HG03064 (cell line): ENCODE results near the gene PLD6.
"Not testable (repeated sequence)": the region's sequence is repeated elsewhere in the genome, so short reads cannot be mapped to it uniquely, and the experiment has no call there.

ENCODE experiments used
- ATAC-seq: cut with Tn5 transposase; IDR thresholded peaks from one replicate; pipeline ENCODE4 v1.9.1; 2021; ENCODE audit warnings: low read depth; ENCODE audit not compliant: unreplicated experiment

Gene PLD6, protein sequence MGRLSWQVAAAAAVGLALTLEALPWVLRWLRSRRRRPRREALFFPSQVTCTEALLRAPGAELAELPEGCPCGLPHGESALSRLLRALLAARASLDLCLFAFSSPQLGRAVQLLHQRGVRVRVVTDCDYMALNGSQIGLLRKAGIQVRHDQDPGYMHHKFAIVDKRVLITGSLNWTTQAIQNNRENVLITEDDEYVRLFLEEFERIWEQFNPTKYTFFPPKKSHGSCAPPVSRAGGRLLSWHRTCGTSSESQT

DNA sequence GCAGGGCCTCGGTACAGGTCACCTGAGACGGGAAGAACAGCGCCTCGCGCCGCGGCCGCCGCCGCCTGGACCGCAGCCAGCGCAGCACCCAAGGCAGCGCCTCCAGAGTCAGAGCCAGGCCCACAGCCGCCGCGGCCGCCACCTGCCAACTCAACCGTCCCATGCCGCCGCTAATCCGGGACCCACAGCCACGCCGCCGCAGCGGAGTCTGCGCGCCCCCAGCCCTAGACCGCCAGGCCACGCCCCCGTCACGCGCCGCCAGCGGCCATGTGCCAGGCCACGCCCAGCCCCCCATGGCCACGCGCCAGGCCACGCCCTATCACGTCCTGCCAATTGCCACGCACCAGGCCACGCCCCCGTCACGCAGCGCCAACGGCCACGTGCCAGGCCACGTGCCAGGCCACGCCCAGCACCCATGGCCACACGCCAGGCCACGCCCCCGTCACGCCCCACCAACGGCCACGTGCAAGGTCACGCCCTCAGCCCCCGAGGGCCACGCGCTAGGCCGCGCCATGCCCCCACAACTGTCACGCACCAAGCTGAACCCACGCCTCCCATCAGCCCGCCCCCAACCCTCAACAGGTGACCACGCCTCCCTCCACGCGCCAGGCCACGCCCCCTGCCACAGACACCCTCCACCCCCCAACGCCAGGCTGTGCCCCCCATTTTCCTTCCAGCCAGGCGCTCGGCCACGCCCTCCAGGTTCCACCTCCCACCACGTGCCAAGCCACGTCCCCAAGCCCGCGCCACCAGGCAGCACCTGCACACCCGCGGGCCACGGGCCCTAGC, at the start of gene PLD6:
Gene PLD6, minus strand, starts transcription at position 210 of the 789 bp plus-strand sequence. Its CDS starts 47 bp downstream, at position 163.
- ATAC-seq, result no peak

DNA sequence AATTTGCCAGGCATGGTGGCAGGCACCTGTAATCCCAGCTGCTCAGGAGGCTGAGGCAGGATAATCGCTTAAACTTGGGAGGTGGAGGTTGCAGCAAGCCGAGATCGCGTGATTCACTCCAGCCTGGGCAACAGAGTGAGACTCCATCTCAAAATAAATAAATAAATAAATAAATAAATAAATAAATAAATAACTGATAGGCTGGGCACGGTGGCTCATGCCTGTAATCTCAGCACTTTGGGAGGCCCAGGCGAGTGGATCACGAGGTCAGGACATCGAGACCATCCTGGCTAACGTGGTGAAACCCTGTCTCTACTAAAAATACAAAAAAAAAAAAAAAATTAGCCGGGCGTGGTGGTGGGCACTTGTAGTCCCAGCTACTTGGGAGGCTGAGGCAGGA, 49.6 kb upstream of the PLD6 start:
- ATAC-seq, result not testable (repeated sequence)

DNA sequence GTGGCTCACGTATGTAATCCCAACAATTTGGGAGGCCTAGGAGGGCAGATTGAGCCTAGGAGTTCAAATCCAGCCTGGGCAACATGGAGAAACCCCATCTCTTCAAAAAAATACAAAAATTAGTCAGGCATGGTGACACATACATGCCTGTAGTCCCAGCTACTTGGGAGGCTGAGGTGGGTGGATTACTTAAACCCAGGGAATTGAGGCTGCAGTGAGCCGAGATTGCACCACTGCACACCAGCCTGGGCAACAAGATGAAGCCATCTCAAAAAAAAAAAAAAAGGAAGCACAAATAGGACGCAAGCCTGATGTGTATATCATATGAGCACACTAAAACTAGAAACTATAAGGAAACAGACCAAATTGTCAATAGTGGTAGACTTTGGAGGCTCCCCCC, 47.9 kb upstream of the PLD6 start:
- no peak for ATAC-seq

DNA sequence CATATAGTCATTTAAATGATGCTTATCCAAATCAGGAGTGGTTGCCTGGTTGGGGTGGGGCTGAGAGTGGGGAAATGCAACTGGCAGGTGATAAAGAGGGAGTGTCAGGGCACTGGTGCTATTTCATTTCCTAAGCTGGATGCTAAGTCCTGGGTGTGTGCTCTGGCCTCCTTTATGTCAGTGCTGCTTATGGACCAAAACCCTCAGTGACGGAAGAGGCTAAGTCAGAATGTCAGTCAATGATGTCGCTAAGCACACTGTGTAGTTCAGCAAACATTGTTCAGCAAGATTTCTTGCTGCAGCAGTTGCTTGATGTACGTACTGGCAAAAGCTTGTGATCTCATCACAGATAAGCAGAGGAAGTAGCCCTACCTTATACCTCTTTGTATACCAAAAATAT, 47.3 kb upstream of the PLD6 start:
- no peak for ATAC-seq

DNA sequence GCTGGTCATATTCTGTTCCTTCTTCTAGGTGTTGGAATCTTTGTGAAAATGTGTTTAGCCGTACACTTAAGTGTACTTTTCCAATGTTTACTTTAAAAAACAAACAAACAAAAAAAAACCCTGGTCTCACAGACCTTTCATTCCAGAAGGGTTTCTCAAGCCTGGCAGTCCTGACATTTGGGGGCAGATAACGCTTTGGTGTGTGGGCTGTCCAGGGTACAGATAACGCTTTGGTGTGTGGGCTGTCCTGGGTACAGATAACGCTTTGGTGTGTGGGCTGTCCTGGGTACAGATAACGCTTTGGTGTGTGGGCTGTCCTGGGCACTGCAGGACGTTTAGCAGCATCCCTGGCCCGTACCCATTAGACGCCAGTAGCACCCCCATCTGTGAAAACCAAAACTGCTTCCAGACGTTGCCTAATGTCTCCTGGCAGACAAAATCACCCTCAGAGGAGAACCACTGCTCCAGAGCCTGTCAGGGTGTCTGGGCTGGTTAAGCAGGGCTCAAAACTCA, 46.1 kb upstream of the PLD6 start:
- no peak for ATAC-seq

DNA sequence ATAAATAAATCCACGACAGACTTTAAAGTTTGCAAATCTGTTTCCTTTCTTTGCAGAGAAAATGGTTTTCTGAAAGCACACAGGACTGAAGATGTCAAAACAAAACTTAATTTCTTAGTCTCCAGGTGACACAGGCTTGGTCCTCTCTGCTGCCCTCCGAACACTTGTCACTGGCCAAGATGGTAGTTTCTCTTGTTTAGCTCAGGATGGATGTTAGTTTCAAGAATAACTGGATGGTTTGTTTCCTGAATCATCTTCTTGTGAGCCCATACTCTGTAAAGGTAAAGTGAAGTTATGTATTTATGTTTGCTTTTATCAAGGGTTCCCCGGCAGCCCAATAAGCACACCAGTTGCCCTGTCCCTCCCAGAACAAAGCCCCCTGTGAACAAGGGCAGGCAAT, 40.7 kb upstream of the PLD6 start:
- no peak for ATAC-seq

DNA sequence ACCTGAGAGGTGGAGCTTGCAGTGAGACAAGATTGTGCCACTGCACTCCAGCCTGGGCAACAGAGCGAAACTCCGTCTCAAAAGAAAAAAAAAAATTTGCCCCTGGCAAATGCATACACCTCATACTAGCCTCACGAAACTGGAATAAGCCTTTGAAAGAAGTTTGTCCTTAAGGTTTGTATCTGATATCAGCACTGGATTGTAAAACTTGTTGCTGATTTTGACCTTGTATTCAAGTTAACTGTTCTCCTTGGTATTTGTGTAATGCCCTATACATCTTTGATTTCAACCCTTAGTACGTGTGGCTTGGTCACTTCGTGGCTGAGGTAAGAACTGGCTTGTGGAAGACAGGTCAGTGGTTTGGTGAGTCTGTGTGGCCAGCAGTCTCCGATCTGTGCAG, 37.0 kb upstream of the PLD6 start:
- no peak for ATAC-seq

DNA sequence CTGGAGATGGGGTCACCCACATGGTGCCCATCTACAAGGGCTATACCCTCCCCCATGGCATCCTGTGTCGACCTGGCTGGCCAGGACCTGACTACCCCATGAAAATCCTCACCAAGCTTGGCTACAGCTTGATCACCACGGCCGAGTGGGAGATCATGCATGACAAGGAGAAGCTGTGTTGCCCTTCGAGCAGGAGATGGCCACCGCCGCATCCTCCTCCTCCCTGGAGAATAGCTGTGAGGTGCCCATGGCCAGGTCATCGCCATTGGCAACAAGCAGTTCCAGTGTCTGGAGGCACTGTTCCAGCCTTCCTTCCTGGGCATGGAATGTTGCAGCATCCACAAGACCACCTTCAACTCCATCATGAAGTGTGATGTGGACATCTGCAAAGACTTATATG, 36.1 kb upstream of the PLD6 start:
- ATAC-seq, result no peak

DNA sequence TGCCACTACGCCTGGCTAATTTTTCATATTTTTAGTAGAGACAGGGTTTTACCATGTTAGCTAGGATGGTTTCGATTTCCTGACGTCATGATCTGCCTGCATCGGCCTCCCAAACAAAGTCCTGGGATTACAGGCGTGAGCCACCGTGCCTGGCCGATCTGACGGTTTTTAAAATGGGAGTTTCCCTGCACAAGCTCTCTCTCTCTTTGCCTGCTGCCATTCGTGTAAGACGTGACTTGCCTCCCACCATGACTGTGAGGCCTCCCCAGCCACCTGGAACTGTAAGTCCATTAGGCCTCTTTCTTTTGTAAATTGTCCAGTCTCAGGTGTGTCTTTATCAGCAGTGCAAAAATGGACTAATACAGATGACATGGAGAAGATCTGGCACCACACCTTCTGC, 35.5 kb upstream of the PLD6 start:
- ATAC-seq, result no peak

DNA sequence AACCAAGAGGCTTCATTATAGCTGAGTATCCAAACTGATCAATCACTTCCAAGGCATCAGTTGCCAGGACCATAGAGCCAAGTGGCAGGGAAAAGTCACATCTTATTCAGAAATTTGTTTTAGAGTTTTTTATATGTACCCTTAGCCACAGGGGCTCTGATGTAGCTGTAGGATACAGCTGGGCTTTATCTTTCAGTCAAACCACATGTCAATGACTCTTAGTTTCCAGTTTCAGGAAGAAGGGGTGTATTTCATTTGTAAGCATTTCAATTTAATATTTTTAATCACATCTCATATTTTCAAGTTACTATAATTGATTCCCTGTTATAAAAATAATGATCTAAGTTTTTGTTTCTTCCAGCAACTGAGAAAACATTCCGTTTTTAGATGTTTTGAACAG, 33.7 kb upstream of the PLD6 start:
- ATAC-seq, result no peak

DNA sequence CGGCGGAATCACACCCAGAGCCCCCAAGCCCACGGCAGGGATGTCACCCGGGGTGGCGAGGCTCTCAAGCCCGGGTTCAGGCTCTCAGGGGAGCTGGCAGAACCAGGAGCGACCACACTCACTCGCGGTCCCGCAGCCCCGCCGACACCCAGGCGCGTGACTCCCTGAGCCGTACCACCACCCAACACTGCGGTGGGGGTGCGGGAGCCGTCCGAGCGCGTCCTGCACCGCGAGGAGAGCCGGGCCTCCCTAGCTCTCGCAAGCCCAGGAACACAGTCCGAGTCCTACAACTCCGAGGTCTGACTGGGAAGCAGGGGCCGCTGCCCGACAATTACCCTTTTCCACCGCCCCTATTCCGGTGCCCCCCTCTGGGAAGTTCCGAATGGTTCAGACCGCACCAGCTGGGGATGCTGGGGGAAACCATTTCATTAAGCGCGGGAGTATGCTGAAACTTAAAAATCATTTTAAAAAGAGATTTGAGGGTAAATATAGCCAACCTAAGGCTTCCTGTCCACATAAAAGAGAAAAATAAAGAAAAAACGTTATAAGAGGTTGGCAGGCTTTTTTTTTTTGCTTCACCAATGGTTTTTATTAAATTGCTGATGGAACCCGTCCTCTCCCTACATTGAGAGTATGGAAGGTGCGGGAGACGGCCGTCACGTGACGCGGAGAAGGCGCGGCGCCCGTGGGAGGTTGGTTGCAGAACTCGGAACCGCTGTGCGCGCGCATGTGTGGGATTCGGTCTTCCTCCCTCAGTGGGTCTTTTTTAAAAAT, 31.1 kb upstream of the PLD6 start, which contains the start of gene FLCN:
Gene FLCN, minus strand, starts transcription at position 143 of the 774 bp plus-strand sequence. CDS start 9,031 bp downstream, outside the sequence.
- peak; percentile 69 for ATAC-seq

DNA sequence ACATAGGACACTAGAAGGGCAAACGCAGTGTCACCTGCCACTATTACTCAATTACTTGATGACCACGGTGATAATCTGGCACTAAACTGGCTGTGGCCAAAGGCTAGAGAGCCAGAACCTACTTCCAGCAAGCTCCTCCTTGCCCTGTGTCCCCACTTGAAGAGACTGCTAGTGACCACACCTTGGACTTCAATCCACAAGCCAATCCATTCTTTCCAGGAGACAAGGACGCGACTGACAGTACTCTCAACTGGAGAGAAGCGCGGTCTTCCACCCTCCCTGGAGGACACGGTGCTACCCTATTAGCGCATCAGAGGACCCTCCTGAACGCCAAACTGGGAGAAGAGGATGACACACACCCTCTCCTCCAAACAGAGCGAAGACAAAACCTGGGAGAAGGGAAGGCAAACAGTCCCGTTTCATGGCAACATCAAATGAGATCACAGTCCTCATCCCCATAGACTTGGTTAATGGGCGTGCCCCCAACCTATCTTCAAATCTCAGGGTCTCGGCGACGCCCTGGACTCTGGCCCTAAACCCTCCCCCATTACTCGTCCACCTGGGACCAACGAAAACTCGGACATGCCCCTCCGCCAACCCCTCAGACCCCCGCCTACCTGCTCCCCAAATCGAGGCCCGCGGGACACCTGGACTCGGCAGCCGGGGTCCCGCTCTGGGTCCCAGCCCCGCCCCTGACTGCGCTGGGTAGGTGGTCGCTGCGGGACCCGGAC, 30.3 kb upstream of the PLD6 start:
- ATAC-seq, result no peak

DNA sequence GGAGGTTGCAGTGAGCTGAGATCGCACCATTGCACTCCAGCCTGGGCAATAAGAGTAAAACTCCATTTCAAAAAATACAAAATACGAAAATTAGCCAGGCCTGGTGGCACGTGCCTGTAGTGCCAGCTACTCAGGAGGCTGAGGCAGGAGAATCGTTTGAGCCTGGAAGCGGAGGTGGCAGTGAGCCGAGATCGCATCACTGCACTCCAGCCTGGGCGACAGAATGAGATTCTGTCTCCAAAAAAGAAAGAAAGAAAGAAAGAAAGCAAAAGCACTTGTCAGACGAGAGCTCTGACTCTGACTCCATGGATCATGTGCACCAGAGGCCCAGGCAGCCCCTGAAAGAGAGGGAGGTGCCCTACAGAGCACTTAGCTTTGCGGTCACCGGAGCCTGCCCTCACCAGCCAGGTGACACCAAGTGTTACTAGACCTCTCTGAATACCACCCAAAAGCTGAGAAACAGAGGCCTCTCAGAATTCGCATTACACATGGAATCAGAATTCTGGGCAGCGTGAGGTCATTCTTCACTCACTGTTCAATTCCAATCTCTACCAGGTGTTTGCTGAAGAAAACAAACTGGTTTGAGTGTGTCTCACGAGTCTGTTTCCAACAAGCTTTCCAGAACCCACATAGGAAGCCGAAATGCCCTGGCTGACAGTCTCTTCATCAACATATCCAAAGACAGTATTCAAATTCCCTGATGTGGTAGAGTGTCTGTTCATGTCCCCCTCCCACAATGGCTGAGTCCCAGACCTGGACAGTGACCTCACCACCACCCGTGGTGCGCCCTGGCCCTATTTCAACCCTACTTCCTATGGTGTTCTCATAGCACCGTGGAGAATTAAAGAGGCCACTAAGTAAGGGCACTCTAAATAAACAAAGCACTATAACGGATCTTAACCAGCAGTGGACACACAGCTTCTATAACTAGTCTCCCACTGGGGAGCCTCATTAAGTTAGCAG, 29.4 kb upstream of the PLD6 start:
- no peak for ATAC-seq

DNA sequence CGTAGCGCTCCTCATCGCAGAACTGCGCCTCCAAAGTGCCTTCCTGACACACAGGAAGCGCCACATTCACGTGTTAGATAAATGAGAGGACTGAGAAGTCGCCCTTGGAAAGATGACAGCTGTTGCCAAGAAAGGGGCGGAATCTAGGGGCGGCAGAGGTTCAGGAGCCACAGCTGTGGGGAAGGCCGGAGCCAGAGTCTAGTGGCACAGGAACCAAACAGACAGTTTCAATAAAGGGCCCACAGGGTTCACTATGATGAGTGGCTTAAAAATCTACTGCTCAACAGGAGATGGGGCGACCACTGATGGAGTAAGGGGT, 26.1 kb upstream of the PLD6 start:
- ATAC-seq, result no peak

DNA sequence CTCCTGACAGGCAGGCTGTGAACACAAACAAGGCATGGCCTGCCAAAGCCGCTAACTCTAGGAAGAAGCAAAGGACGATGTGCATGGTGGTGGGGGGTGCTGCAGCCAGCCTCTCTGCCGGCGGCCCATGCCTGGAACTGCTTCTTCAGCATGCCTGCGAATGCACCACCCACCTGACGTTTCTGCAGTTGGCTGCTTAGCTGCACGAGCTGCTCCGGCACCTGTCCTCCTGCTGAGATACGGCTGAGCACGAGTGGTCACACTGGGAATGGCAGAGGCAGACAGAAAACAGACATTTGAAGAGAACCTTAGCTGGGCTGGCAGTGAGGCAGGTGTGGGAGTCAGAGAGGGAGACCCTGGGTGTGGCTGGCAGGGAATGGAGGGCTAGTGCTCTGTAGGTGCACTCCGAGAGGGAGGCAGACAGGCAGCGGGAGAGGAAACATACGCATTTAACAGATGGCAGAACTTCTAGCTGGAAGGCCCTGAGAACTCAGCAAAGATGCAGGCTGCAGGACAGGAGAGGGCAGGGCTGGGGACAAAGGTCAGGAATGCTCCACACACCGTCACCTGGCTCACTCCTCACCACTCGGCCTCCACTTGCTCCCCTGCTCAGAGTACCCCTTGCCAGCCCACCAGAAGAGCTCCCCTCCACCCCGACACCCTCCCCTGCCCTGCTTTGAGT, 25.6 kb upstream of the PLD6 start:
- ATAC-seq, result no peak

DNA sequence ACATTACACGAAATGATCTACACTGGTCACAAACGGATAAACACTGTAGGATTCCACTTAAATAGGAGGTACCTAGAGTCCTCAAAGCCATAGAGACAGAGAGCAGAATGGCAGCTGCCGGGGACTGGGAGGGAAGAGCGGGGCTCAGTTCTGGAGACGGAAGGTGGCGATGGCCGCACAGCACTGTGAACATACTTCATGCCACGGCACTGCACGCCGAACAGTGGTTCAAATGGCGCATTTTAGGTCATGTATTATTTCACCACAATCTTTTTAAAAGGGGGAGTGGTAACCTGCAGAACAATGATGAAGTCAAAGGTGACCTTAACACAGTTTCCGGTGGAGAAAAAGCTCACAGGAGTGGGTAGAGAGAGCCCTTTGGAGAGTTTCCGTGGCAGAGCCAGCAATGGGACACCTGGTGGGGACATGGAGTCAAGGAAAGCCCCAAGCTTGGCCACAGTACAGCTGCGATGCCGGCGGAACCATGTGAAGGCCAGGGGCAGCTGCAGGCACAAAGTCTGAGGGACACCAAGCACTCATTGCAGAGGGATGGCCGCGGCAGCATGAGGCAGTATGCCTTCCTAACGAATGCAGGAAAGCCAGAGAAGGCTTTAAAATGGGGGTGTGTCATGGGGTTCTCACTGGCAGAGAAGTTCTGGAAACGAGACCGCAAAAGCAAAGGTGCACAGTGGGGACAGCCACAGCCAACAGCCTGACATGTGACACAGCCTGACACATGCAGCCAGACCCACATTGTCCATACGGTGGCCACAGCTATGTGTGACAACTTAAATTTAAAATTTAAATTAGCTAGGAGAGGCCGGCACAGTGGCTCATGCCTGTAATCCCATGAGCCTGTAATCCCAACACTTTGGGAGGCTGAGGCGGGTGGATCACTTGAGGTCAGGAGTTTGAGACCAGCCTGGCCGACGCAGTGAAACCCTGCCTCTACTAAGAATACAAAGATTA, 23.6 kb upstream of the PLD6 start:
- ATAC-seq, result no peak

DNA sequence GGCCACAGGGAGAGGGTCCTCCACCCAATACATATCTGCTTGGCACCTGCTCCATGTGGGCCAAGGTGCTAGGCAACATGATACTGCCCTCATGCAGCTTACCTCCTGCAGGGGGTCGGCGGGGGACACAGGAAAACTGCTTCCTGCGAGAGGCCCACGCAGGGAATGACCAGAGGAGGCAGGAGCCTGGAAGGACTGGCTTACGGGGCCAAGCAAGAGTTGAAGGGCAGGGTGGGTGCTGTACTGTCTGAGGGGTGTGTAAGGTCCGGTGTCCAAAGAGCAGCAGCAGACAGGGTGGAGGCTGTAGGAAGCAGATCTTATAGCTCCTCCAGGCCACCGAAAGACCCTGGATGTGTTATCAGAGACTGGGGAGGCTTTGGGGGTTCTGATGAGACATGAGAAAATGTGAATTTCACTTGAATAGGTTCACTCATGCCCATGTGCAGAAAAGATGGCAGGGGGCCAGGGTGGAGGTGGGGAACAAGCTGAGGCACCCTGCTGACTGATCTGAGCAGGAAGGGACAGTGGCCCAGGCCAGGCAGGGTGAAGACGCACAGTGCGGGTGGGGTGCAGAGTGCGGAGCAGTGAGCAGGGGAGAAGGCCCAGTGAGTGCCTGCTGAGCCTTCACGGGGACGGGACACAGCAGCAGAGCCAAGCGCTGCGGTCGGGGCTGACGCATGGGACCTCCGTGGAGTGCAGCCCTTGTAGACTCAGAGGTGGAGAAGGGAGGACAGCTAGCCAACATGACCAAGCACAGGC, 22.6 kb upstream of the PLD6 start:
- ATAC-seq, result no peak
